H1 (cell line): Measurements from ENCODE around the gene KRTAP10-7. TPM values are rescaled to one million over a fixed set of nuclear protein-coding genes. Genes with fewer than 3 reads are reported as not detected.

ENCODE experiments used
- CTCF ChIA-PET: fragments of 300-600 bp; sonication (Branson Sonifier 250); formaldehyde crosslinking; loops from one replicate; lab custom pipeline; 2021; ENCODE audit not compliant: partially characterized antibody; lab: Charles Lee
- POLR2A ChIA-PET: fragments of 300-600 bp; sonication (Branson Sonifier 250); formaldehyde crosslinking; loops from one replicate; lab custom pipeline; 2021; ENCODE audit warnings: inconsistent platforms; ENCODE audit not compliant: partially characterized antibody; lab: Charles Lee
- DNase-seq, 2 experiments: peaks; one replicate each; pipeline versions ENCODE4 v3.0.0 to v3.0.0-alpha.2; 2010 to 2022; ENCODE audit warnings: low spot score in 2 of 2, low read depth in 1 of 2, mixed read lengths in 1 of 2
- FAIRE-seq: peaks from 2 replicates; lab custom pipeline; 2011; peaks lifted over from hg19 to GRCh38; lab: Jason Lieb, UNC
- H2AFZ ChIP-seq: 2 replicates; pipeline ENCODE4 v1.8.1; 2012; ENCODE audit warnings: low read length, inconsistent platforms
- H2AK5ac ChIP-seq: 2 replicates; pipeline ENCODE4 v1.6.1; 2013; ENCODE audit warnings: low read depth, low read length
- H2BK120ac ChIP-seq: replicated peaks from 2 replicates; pipeline ENCODE3; 2013; ENCODE audit warnings: low read depth, low read length, inconsistent platforms
- H2BK12ac ChIP-seq: 2 replicates; pipeline ENCODE4 v1.6.1; 2013; ENCODE audit warnings: low read depth, low read length
- H2BK15ac ChIP-seq: 2 replicates; pipeline ENCODE4 v1.6.1; 2013; ENCODE audit warnings: low read length
- H2BK20ac ChIP-seq: 2 replicates; pipeline ENCODE4 v1.6.1; 2013; ENCODE audit warnings: low read length
- H2BK5ac ChIP-seq: 2 replicates; pipeline ENCODE4 v1.6.1; 2013; ENCODE audit warnings: low read depth, low read length
- H3K14ac ChIP-seq: 2 replicates; pipeline ENCODE4 v1.6.1; 2013; ENCODE audit warnings: inconsistent platforms; ENCODE audit not compliant: insufficient read length
- H3K18ac ChIP-seq: 2 replicates; pipeline ENCODE4 v1.6.1; 2013; ENCODE audit warnings: low read length; ENCODE audit errors: extremely low read depth
- H3K23ac ChIP-seq: 2 replicates; pipeline ENCODE4 v1.6.1; 2013; ENCODE audit warnings: inconsistent platforms; ENCODE audit not compliant: insufficient read length
- H3K23me2 ChIP-seq: 2 replicates; pipeline ENCODE4 v1.6.1; 2013; ENCODE audit warnings: low read depth, low read length
- H3K27ac ChIP-seq: 2 replicates; pipeline ENCODE4 v1.6.1; 2011; ENCODE audit warnings: low read depth, low read length, inconsistent platforms
- H3K27me3 ChIP-seq, 4 experiments: replicated peaks in 1 of 4; 1 replicate in 1 of 4; 2 replicates in 3 of 4; pipeline versions ENCODE4 v1.6.1 to v1.8.1; 2011 to 2013; ENCODE audit warnings: low read length in 3 of 4, mild to moderate bottlenecking in 3 of 4, inconsistent platforms in 2 of 4, mixed read lengths in 2 of 4, moderate library complexity in 1 of 4; ENCODE audit not compliant: control insufficient read depth in 3 of 4, insufficient read depth in 3 of 4; ENCODE audit errors: extremely low read depth in 1 of 4
- H3K36me3 ChIP-seq, 4 experiments: 2 replicates each; pipeline versions ENCODE4 v1.6.1 to v1.8.1; 2011 to 2013; ENCODE audit warnings: mild to moderate bottlenecking in 4 of 4, low read length in 3 of 4, moderate library complexity in 2 of 4, control low read depth in 1 of 4, inconsistent platforms in 1 of 4; ENCODE audit not compliant: insufficient read depth in 4 of 4, control insufficient read depth in 2 of 4
- H3K4ac ChIP-seq: replicated peaks from 2 replicates; pipeline ENCODE3; 2013; ENCODE audit warnings: low read length, low read depth, mixed read lengths, inconsistent platforms; ENCODE audit not compliant: insufficient read length
- H3K4me1 ChIP-seq, 4 experiments: replicated peaks in 1 of 4; 1 replicate in 1 of 4; 2 replicates in 3 of 4; pipeline versions ENCODE4 v1.6.1 to v1.8.1; 2011 to 2013; ENCODE audit warnings: low read length in 3 of 4, inconsistent platforms in 2 of 4, mixed read lengths in 1 of 4; ENCODE audit not compliant: insufficient read depth in 4 of 4, control insufficient read depth in 3 of 4
- H3K4me2 ChIP-seq, 2 experiments: 2 replicates each; pipeline versions ENCODE4 v1.6.1 to v1.8.1; 2011 to 2013; ENCODE audit warnings: low read depth in 2 of 2, low read length in 2 of 2, control low read depth in 1 of 2, inconsistent platforms in 1 of 2, mild to moderate bottlenecking in 1 of 2; ENCODE audit not compliant: insufficient read depth in 1 of 2
- H3K4me3 ChIP-seq, 4 experiments: fragments of 200-600, 300-600 bp in 1 of 4; sonication (generic), shearing (Covaris generic), sonication (Bioruptor Twin) in 1 of 4; 2 replicates each; pipeline versions ENCODE4 v1.5.1 to v1.8.1; 2011 to 2016; ENCODE audit warnings: low read length in 4 of 4, low read depth in 3 of 4, control low read depth in 2 of 4, inconsistent platforms in 2 of 4, mild to moderate bottlenecking in 2 of 4, mixed read lengths in 1 of 4, moderate library complexity in 1 of 4; ENCODE audit not compliant: insufficient read depth in 2 of 4; ENCODE audit errors: extremely low read depth in 1 of 4
- H3K56ac ChIP-seq: replicated peaks from 2 replicates; pipeline ENCODE3; 2013; ENCODE audit warnings: low read depth, mild to moderate bottlenecking, mixed read lengths, low read length, inconsistent platforms; ENCODE audit not compliant: insufficient read length
- H3K79me1 ChIP-seq: 2 replicates; pipeline ENCODE4 v1.6.1; 2013; ENCODE audit warnings: low read depth, low read length, control low read depth
- H3K79me2 ChIP-seq, 2 experiments: 2 replicates each; pipeline versions ENCODE4 v1.6.1 to v1.8.1; 2012 to 2013; ENCODE audit warnings: low read length in 2 of 2, mild to moderate bottlenecking in 2 of 2, inconsistent platforms in 1 of 2; ENCODE audit not compliant: insufficient read depth in 2 of 2, control insufficient read depth in 1 of 2
- H3K9ac ChIP-seq, 4 experiments: replicated peaks in 1 of 4; 1 replicate in 1 of 4; 2 replicates in 3 of 4; pipeline versions ENCODE4 v1.6.1 to v1.8.1; 2011 to 2013; ENCODE audit warnings: low read depth in 3 of 4, low read length in 3 of 4, control low read depth in 2 of 4, mild to moderate bottlenecking in 2 of 4, moderate library complexity in 2 of 4, inconsistent platforms in 1 of 4; ENCODE audit errors: extremely low read depth in 1 of 4
- H3K9me3 ChIP-seq, 2 experiments: 2 replicates each; pipeline versions ENCODE4 v1.6.1 to v1.8.1; 2012 to 2013; ENCODE audit warnings: mild to moderate bottlenecking in 2 of 2, moderate library complexity in 2 of 2, control low read depth in 1 of 2, inconsistent platforms in 1 of 2, low read depth in 1 of 2, low read length in 1 of 2, mixed read lengths in 1 of 2; ENCODE audit not compliant: insufficient read depth in 2 of 2
- H4K20me1 ChIP-seq, 2 experiments: replicated peaks in 1 of 2; 2 replicates each; pipeline versions ENCODE3 to v1.8.1; 2011 to 2013; ENCODE audit warnings: inconsistent platforms in 2 of 2, low read length in 2 of 2, mild to moderate bottlenecking in 1 of 2; ENCODE audit not compliant: insufficient read depth in 2 of 2, control insufficient read depth in 1 of 2
- H4K5ac ChIP-seq: 2 replicates; pipeline ENCODE4 v1.6.1; 2013; ENCODE audit warnings: low read length, low read depth, mixed read lengths, inconsistent platforms; ENCODE audit not compliant: insufficient read length
- H4K8ac ChIP-seq: 2 replicates; pipeline ENCODE4 v1.8.0; 2013; ENCODE audit warnings: mild to moderate bottlenecking, moderate library complexity, low read length, inconsistent platforms; ENCODE audit not compliant: insufficient read depth; ENCODE audit errors: extremely low read depth
- H4K91ac ChIP-seq: replicated peaks from 2 replicates; pipeline ENCODE3; 2013; ENCODE audit warnings: low read length, mixed read lengths, inconsistent platforms; ENCODE audit not compliant: insufficient read length
- ATF3 ChIP-seq: IDR thresholded peaks from 2 replicates; pipeline ENCODE4 v1.6.1; 2011; ENCODE audit warnings: low read depth, mild to moderate bottlenecking, low read length; ENCODE audit not compliant: insufficient read depth
- BCL11A ChIP-seq, 2 experiments: IDR thresholded peaks; one replicate each; pipeline ENCODE4 v1.6.1; 2011; ENCODE audit warnings: low read depth in 2 of 2, low read length in 2 of 2, mild to moderate bottlenecking in 2 of 2
- CTBP2 ChIP-seq: IDR thresholded peaks from 2 replicates; pipeline ENCODE4 v1.7.0; 2011; ENCODE audit warnings: borderline replicate concordance, mild to moderate bottlenecking, moderate library complexity, mixed read lengths, low read length; ENCODE audit not compliant: insufficient read depth, insufficient read length
- E2F6 ChIP-seq: IDR thresholded peaks from 2 replicates; pipeline ENCODE4 v1.6.1; 2012; ENCODE audit warnings: inconsistent platforms
- HDAC6 ChIP-seq: IDR thresholded peaks from one replicate; pipeline ENCODE4 v1.7.1; 2012; ENCODE audit warnings: low read depth, mild to moderate bottlenecking, inconsistent platforms, low read length, moderate library complexity
- KDM5A ChIP-seq: fragments of 200-600 bp; IDR thresholded peaks from 2 replicates; pipeline ENCODE4 v1.7.1; 2012; ENCODE audit warnings: mild to moderate bottlenecking, low read length, inconsistent platforms, mixed read lengths
- NANOG ChIP-seq: IDR thresholded peaks from 2 replicates; pipeline ENCODE4 v1.6.1; 2011; ENCODE audit warnings: low read length, low read depth, mild to moderate bottlenecking, inconsistent platforms; ENCODE audit not compliant: insufficient read depth, poor library complexity, severe bottlenecking
- RFX5 ChIP-seq: IDR thresholded peaks from 2 replicates; pipeline ENCODE4 v1.6.1; 2011; ENCODE audit warnings: low read depth, low read length, improper control_type of control experiment, borderline replicate concordance
- SIRT6 ChIP-seq: IDR thresholded peaks from one replicate; pipeline ENCODE4 v1.7.1; 2012; ENCODE audit warnings: low read length, inconsistent platforms
- TAF7 ChIP-seq: optimal IDR thresholded peaks from 2 replicates; pipeline ENCODE3; 2011; ENCODE audit warnings: low read depth, mild to moderate bottlenecking, inconsistent platforms, low read length, moderate library complexity, borderline replicate concordance
- ZNF274 ChIP-seq: IDR thresholded peaks from 2 replicates; pipeline ENCODE4 v1.7.0; 2012; ENCODE audit warnings: low read length, borderline replicate concordance; ENCODE audit errors: extremely low read depth
- WGBS, 2 experiments: shearing (Covaris generic) in 1 of 2; methylation state at CpG; one replicate each; pipeline versions ENCODE4 v1.1.6 to v1.1.7; 2013 to 2015; ENCODE audit warnings: low lambda C conversion rate in 2 of 2, mixed read lengths in 2 of 2, inconsistent platforms in 1 of 2, low coverage in 1 of 2, missing lambda C conversion rate in 1 of 2; ENCODE audit not compliant: insufficient replicate concordance in 2 of 2, insufficient coverage in 1 of 2, insufficient read length in 1 of 2; ENCODE audit errors: extremely low coverage in 1 of 2, missing lambda C conversion rate in 1 of 2; 5-methylcytosine and 5-hydroxymethylcytosine counted together
- polyA plus RNA-seq, 7 experiments: library from polyadenylated mRNA; depleted of rRNA in 3 of 7; stranded (reverse) in 5 of 7; unstranded in 2 of 7; fragments of >200 nt in 5 of 7; fragments of 200-250 nt in 2 of 7; gene quantifications; 1 replicate in 5 of 7; 2 replicates in 1 of 7; 4 replicates in 1 of 7; pipeline versions ENCODE4 v1.2.1 to v1.2.3, GENCODE V29; 2011 to 2013; ENCODE audit warnings: missing spikeins in 2 of 7, mixed read lengths in 2 of 7
- total RNA-seq: library from RNA; stranded (reverse); fragmentation: NEBNext Ultra II Directional; extraction: Animal tissue kit (Norgen Biotek cat#: 25700); gene quantifications from 2 replicates; pipeline ENCODE4 v1.2.1, GENCODE V29; 2021

KRTAP10-7 gene
- total and polyA plus RNA-seq, 2 of the 8 experiments (the other 6 are each of a cell fraction or from before 2014, with no cell fraction given) = not detected

GRCh38 chr21:44596068-44596725, 4.2 kb upstream of the KRTAP10-7 start:
- Histone ChIP-seq H2BK120ac (peak overlapping the region; percentile 96), H3K9me3 (no peaks in the 10 kb centered on the region), H4K8ac (no peak overlapping the region), H3K79me1 (no peaks in the 10 kb centered on the region), H2BK20ac (peak overlapping the region; percentile 96), H3K79me2 (no peaks in the 10 kb centered on the region), H2AFZ (no peak overlapping the region), H3K56ac (no peak overlapping the region), H3K27ac (no peak overlapping the region), H3K4me3 (no peak overlapping the region), H4K91ac (peak overlapping the region; percentile 52), H3K9ac (no peak overlapping the region; a peak in 1 of 7 replicates), H3K4ac (peak overlapping the region; percentile 12), H2AK5ac (peak overlapping the region; percentile 25; the same call in 1 of the 2 replicates), H2BK12ac (peak overlapping the region; percentile 96), H3K14ac (no peak overlapping the region), H2BK15ac (peak overlapping the region; percentile 83), H4K20me1 (no peaks in the 10 kb centered on the region), H3K18ac (peak overlapping the region; percentile 17; the same call in 1 of the 2 replicates), H3K23ac (no peak overlapping the region), H3K27me3 (no peaks in the 10 kb centered on the region), H4K5ac (no peak overlapping the region), H3K23me2 (0 out of 2 replicates have a peak, but pooled peaks cover 4% of the 10 kb centered on the region), H3K36me3 (no peaks in the 10 kb centered on the region), H3K4me1 (peaks cover 2 to 20% (median 10%) of the 10 kb centered on the region in 4 experiments), H2BK5ac (peak overlapping the region; percentile 72), H3K4me2 (no peak overlapping the region)
- WGBS, 2 experiments = 94% methylated on average over 9 of the region's 9 CpGs; no CpG with 5 or more reads in 1 of the 2 experiments
- POLR2A ChIA-PET = interaction anchor here (0.8 kb wide), 1 partner anchor 79 kb away, joined by 3 read pairs; no protein-coding TSS in a partner anchor
- peak in 1 of 2 experiments; percentile 39 for DNase-seq
- CTCF ChIA-PET = interaction anchor here (0.8 to 1.4 kb wide), 4 partner anchors 15 to 197 kb away, joined by 3 to 5 read pairs (median 4); partner anchors contain the start of gene KRTAP10-5
- no peak for FAIRE-seq
- no peak for TF ChIP-seq CTBP2
- no peak for TF ChIP-seq HDAC6
- no peak for TF ChIP-seq NANOG
- TF ChIP-seq KDM5A = no peak
- no peak for TF ChIP-seq ATF3
- TF ChIP-seq SIRT6 = no peak
- TF ChIP-seq E2F6 = no peak
- no peak for TF ChIP-seq BCL11A (IDR thresholded peaks at IDR 0.05; ENCODE audit: low read depth in 2 of 2, low read length in 2 of 2)
- TF ChIP-seq ZNF274 = no peak
- no peak for TF ChIP-seq RFX5
- no peak for TF ChIP-seq TAF7
